Inflammatory macrophage treated with lipopolysaccharide for 1 hour (primary cell): ENCODE results near the gene GPC6.
"Not testable (repeated sequence)": the region's sequence is repeated elsewhere in the genome, so short reads cannot be mapped to it uniquely, and the experiment has no call there.

Source experiments
- DNase-seq, 2 donors: peaks; one replicate each; pipeline ENCODE4 v3.0.0-alpha.2; 2020 to 2022

Gene GPC6

DNA sequence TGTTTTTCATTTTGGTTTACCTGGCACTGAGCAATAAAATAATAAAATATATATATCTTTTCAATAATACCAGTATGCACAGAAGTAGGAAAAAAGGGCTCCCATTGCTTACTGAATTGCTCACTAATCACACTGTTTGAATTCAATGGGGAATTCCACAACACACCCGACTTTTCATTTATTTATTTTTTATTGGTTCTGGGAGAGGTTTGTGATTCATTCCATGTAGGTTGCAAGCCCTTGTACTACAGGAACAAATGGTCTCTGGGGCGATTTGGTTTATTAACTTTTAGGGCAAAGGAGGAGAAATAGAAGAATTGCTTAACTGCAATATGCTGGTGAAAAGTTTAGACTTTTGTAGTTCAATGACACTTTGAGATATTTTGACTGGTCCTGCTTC is 1045.4 kb downstream of the GPC6 start:
- no peak for DNase-seq

DNA sequence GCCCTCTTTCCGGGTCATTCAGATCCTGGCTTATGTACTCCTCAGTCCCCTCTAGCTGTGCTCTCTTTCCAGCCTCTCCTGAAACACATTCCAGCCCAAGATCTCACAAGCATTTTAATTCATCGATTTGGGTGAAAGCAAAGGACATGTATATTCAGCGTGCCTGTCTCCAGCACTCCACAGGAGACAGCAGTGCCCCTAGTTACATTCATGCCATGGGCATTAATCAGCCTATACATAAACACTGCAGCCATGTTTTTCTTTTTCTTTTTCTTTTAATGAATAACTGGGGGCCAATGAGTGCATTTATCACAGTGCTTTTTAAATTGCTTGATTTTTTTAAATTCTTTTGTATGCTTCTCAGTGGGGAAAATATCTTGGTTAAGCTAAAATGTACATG is 1053.7 kb downstream of the GPC6 start:
- no peak for DNase-seq

DNA sequence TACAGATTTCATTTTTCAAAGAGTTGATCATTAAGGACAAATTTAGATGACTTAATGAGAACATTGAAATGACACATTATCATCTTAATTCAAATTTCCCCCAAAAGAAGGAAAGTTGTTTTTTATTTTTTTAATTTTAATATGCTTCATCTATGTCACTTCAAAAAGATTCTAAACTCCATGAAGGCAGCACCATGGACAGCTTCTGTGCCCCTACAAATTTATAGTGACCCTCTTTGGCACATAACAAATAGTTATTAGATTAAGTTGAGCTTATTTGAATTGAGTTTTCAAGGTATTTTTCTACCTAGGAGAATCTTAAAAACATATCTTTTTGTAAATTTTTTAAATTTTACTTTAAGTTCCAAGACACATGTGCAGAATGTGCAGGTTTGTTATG is 1054.2 kb downstream of the GPC6 start:
- no peak for DNase-seq

DNA sequence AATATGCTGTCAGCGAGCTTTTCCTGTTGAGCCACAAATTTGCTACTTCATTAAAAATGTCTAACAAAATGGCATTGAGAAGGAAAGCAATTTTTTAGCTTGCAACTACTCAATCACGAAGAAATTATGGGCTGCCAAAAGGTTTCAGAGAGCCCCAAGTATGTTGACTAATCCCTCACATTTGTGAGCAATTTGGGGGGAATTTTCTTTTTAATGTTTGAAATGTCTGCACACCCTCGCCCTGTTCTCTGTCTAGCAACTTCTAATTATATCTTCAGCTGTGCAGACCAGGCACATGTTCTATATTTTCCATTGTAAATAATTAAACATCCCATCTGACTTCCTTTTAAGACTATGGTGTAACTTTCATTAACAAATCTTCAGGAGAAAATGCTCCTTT is 1060.0 kb downstream of the GPC6 start:
- DNase-seq = no peak

DNA sequence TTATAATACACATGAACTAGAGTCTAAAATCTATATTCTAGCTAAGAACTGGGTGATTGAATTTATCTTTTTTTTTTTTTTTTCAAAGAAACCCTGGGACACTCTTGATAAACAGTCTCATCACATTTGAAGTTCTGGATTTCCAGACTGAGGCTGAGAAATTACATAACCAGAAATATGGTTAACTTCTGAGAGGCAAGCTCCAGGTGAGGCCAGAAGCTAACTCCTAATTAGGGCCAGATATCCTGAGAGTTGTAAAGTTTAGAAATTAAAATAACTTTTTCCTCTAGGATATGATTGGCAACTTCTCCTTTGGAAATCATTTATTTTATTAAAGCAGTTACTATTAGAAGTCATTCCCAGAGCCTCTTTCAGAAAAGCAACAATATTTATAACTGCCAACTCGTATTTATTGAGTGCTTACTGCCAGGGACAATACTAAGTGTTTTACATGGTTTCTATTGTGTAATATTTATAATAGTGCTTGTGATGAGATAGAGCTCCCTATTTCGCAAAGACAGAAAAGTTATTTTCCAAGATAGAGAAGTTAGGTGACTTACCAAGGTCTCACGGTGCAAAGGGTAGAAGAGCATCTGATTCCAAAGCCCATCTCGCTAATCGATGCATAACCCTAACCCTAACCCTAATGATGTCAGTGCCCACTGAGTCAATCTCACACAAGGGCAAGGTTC is 1065.2 kb downstream of the GPC6 start:
- DNase-seq = no peak

DNA sequence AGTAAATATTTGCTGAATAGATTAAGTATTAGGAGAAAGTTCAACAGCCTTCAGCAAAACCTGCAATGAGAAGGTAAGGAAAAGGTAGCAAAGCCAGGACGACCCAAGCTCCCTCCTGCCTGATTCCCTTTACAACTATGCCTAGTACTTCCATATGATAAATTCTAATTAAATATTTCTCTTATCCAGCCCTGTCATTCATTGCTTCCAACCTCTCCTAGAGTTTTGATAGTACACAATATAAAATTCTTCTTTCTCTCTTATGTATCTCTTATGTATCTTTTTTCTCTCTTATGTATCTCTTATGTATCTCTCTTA is 1065.7 kb downstream of the GPC6 start:
- no peak for DNase-seq

DNA sequence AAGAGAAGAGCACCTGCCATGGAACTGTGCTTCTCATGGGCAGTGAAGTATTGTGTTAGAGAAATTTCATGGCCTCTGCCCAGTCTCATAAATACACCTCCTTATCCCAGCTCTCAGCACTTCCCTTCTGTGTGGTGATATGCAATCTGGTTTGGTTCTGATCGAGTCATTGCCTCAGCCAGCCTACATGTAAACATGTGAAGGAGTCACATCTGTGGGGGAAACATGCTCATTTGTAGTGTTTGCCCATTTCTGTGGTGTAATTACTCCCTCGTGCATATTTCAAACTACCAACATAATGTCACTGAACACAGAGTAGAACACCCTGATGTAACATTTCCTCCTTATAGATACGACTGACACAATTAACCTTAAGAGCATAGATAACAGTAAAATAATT is 1069.9 kb downstream of the GPC6 start:
- no peak for DNase-seq

DNA sequence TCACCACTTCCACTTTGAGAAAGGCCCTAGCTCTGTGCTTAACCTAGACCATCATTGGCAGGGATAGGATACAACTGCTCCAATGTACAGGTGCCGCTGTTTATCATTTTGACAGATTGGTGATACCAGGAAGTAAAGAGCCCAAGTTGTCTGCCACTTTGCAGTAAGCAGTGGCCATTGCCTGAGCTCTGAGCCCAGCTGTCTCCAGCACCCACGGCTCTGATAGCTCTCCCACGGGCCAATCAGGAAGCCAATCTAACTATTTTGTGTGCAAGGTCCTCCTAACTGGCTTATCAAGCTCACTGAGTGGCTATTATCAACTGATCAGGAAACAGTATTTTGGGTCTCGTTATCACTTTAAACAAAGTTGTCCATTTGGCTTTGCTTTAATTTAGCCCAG is 1071.7 kb downstream of the GPC6 start:
- no peak for DNase-seq

DNA sequence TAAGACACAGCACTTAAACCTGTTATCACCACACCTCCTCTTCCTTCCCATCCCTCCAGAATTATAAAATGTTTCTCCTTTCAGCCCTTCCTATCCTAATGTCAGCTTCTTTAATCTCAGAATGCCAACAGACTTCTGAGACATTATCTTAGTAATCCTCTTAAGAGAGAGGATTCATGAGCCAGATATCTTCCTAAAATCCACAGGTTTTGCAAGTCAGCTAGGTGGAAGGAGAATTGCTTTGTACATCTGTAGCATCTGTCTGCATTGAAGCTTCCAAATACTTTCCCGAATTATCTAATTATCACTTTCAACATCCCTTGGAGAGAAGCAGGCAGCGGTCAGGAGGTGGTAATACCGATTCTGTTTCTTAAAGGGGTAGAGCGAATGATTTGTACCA is 1073.8 kb downstream of the GPC6 start:
- DNase-seq = no peak

DNA sequence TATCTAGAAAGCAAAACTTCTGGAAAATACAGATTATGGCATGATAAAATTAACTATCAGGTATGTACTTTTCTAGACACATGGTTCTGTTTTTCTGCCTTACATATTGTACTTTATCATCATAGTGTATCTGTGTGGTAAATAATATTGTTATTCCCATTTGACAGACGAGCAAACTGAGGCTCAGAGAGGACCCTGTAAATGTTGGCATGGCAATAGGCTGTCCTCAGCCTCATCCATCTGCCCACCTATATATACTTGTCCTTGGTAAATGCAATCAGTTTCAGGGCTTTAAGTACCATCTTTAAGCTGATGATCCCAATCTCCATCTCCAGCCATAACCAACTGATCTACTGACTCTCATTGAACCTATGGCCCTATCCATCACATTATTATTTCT is 1074.9 kb downstream of the GPC6 start:
- DNase-seq = no peak

DNA sequence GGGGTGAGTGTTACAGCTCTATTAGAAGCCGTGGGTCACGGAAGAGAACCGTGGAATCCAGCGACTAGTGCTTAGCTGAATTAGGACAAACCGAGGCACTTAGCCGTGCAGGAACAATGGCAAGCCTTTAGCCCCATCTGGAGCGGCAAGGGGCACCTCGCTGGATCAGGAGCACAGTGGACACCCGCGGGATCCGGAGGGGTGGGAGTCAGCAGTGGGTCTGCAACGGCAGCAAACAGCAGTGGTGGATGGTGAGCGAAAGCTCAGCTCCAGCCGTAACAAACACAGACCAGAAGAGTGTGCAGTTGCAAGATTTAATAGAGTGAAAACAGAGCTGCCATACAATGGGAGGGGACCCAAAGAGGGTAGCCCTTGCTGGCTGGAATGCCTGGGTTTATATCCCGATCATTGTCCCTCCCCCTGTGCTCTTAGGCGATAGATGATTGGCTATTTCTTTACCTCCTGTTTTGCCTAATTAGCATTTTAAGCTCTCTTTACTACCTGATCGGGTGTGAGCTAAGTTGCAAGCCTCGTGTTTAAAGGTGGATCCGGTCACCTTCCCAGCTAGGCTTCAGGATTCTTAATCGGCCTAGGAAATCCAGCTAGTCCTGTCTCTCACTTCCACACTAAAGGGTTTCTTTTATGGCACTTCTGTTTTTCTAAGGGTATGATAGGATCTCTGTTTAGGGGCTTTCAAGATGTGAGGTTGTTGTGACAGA is 1076.4 kb downstream of the GPC6 start:
- DNase-seq = not testable (repeated sequence)

DNA sequence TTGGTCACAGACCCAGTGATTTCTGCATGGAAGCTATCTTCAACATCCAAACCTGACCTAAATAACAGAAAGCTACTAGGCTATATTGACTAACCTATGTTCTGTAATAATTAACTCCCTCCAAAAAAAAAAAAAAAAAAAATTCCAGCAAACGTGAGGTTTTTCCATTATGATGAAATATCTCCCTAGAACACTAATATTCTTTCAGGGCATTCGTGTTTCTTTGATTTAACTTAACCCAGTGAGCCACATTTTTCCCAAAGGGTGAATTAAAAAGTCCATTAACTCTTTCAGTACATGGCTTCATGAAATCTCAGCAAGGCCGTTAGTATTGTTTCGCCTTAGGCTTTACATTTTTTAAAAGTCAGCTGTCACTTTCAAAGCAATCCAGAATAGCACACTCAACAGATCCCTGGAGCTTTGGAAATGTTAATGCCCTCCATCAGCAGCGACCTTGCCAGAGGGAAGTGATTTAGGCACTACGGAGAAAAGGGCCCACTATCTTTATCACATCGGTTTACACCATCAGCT is 1077.1 kb downstream of the GPC6 start:
- DNase-seq = no peak

DNA sequence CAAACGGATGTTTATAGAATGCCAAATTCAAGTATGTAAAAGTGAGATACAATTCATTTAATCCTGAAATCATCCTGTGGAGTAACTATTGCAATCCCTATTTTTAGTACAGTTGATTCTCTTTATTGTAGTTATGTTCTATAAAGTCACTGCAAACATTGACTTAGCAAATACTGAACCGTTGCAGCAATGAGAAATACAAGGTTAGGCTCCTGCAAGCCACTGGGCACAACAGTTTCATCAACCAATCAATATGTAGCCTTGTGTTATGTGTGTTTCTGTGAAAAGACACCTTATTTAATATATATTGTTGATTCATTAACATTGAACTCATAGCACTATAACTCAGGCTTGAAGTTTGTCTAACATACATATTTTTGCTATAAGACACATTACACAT is 1078.4 kb downstream of the GPC6 start:
- DNase-seq = no peak

DNA sequence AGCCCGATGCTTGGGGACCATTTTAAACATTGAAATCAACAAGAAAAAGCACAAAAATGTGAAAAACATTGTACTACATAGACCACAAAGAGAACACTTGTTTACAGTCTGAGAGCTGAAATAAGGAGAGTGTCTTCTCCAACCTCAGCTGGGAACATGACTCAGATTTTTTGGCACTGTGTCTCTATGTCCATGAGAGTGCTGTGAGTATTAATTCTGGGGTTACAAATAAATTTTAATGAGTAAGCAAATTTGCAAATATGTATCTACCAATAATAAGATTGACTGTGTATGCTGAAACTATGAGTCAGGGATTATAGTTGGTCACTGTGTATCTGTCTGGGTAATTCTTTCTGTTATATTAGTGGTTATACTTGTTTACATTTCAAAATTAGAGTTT is 1078.9 kb downstream of the GPC6 start:
- DNase-seq = no peak

DNA sequence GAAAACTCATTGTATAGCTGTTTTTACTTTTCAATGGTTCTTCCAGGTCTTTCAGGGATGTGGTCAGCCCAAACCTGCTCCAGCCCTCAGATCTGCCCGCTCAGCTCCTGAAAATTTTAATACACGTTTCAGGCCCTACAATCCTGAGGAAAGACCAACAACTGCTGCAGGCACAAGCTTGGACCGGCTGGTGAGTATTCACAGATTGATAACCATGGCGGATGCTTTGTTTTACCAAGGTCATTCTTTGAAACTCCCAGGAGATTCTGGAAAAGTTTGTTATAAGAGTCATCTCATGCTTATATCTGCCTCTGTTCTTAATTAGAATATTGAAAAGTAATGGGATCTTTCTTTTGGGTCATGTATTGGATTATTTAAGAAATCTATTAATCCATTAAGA is 1079.3 kb downstream of the GPC6 start:
- no peak for DNase-seq

DNA sequence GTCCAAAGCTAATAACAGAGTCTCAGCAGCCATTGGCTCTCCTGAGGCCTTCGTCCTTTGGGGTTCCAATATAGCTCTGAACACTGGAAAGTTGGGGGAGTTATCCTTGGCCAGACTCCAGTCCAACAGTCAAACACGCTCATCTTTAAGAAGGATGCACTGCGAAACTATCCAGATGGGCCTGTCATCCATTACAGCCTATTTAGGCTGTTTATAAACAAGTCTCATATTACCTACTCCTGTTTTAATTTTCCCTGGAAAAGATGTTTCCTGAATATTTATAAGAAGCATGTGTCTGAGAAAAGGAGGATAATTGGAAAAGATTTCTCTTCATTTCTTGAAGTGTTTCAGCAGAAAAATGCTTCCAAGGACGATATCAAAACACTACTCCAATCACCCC is 1082.2 kb downstream of the GPC6 start:
- no peak for DNase-seq

DNA sequence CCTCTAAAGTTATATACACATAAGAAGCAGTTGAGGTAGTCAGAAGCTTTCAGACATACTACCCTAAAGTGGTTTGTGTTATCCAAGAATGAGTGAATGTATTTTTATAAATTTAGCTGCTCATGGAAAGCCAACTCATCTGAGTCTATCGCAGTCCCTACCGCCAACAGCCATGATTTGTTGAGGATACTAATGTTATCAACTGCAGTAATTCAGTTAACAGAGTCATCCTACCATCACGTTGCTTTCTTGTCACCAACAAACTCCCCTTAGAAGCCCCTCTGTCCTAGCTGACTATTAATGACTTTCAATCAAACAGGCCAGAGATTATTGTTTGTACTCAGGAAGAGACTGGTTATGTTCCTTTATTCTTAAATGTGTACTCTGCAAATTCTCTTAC is 1083.0 kb downstream of the GPC6 start:
- no peak for DNase-seq

DNA sequence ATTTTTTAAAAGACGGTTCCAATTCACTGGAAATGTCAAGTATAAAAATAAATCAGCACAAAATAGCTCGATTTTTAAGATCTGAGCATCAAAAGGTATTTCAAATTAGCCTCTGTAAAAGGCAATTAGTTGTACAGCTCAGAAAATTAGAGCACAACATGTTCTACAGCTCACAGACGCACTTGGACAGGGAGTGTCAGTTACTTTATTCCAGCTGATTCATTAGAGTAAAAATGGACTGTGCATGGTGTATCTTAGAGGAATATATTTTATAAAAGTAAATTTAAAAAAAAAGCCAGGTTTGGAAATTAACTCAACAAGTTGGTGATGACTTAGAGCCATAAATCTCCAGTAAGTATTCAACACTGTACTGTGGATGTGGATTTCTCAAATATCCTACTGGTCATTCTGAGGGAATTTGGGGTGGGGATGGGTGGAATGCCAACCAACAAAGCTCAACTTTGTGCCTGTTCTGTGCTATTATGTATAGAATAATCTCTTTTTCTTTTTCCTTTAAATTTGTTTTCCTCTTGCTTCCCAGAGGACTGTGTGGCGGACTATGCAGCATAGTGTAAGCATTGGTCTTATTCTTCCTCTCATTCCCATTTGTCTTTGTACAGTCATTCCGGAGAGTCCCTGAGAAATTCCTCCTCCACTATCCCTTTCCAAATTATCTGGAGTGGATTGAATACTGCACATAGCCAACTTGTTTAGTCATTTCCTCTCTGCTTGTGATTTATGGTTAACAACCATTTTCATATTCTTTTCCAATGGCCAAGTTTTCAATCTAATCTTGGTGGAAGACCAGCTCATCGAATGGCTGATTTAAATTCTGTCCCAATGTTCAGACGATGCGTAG is 1083.6 kb downstream of the GPC6 start:
- DNase-seq = no peak

DNA sequence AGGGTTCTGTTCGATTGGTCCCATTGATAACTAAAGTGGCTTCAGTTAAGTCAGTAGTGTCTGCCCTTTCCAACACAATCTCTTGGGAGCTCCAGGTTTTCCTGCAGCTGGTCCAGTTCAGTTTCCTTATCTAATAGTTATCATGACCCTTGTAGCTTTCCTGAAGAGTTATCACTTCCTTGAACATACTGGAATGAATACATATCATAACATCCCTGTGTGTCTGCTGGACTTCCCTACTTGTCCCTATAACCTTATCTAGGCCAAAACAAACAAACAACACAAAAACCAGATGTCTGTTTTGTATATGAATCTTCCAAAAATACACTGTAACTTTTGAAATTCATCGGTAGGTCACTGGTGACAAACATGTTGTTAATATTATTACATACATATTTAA is 1085.3 kb downstream of the GPC6 start:
- no peak for DNase-seq

DNA sequence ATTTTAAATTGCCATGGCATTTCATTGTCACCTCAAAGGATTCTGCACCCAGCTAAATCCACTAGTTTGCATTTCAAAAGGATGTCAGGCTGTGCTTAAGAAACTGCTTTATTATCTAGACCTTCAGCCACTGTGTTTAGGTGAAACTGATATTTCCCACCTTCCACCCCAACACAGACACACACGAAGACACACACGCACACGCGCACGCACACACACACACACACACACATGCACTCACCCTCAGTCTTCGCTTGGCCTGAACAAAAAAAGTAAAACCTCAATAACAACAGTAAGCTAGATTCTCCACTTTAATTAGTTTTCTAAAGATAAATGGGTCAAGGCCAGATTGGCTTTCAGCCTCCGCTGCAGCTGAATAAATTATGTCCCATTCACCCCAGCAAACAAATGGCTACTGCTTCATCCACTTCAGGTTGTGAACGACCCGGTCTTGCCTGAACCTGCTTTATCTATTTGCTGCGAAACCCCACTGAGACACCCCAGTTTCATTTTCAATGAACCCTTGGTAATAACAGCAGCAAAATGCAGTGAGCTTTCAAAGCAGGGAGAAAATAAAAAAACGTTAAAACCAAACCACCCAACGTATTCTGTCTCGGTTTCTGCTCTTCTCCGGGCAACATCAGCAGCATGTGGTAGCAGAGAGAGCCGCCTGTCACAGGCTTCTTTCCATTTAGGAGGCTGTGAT is 1086.1 kb downstream of the GPC6 start:
- no peak for DNase-seq

DNA sequence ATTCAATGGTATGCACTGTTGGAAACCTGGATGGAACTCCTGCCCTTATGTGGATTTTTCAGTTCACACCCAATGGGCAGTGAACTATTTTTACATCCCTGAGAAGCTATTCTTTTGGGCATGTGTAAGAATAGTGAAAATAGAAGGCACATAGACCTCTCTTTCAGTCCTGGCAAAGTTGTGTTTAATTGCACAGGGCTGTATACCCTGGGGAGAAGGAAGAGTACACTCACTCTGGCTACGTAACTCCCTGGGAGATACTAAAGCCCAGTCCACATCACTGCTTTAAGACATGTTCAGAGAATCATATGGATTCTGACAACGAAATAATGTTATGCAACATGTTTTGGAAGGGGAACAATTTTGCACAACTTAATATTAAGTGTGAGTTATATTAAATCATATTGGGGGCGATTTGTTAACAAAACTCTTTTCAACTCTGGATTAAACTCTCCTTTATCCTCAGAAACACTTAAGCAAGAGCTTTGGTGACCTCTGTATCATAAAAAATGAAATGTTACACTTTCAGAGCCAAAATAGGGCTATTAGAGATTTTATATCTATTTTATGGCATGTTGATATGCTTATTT is 1086.8 kb downstream of the GPC6 start:
- no peak for DNase-seq

DNA sequence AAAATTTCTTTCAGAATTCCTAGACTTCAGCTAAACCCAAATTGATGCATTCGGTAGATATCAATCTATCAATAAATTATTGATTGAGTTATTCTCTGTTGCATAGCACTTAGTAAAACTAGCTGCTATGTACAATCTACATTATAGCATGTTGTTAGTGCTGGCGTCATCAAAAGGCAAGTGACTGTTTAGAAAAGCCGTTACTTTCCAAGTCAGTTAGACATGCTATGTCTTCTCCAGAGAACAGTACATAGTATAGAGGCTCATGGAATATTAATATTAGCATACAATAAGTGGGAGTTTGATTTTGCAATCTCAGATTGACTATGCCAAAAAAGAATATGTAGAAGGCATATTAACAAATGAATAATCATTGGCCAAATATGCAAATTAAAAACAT is 1087.3 kb downstream of the GPC6 start:
- no peak for DNase-seq

DNA sequence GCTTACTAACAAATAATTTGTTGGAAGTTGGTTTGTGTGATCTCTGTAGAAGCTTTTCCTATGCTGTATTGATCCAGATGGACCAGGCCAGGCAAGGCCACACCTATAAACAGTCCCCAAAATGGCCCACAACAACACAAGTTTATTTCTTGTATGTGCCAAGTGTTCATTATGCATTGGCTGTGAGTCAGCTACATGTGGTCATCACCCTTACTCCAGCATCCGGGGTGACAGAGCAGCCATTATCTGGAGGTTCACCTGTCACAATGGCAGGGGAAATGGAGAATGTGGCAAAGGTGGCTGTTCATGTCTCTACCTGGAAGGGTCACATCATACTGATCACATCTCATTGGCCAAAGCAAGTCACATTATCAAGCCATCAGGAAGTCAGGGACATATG is 1088.6 kb downstream of the GPC6 start:
- no peak for DNase-seq
